Testis (tissue), 5 donors: ENCODE data around the gene CENPL. TPM values are rescaled to one million over a fixed set of nuclear protein-coding genes. Genes with fewer than 3 reads are reported as not detected.

Experiments
- DNase-seq: peaks from one replicate; pipeline ENCODE4 v3.0.0-alpha.2; 2019
- H3K27ac ChIP-seq, 2 donors: fragments of 200-600 bp; sonication (generic); one replicate each; pipeline ENCODE4 v1.5.1; 2019
- H3K27me3 ChIP-seq: fragments of 200-600 bp; sonication (generic); one replicate; pipeline ENCODE4 v1.5.1; 2019
- H3K36me3 ChIP-seq: fragments of 200-600 bp; sonication (generic); one replicate; pipeline ENCODE4 v1.5.1; 2017; ENCODE audit warnings: low read depth; ENCODE audit errors: missing control alignments
- H3K4me1 ChIP-seq: fragments of 200-600 bp; sonication (generic); one replicate; pipeline ENCODE4 v1.5.1; 2019
- H3K4me3 ChIP-seq, 2 donors: fragments of 200-600 bp; sonication (generic); one replicate each; pipeline ENCODE4 v1.5.1; 2017 to 2019
- H3K9me3 ChIP-seq: fragments of 200-600 bp; sonication (generic); one replicate; pipeline ENCODE4 v1.5.1; 2017
- POLR2A ChIP-seq: fragments of 450-650 bp; IDR thresholded peaks from one replicate; pipeline ENCODE4 v1.6.1; 2017; ENCODE audit warnings: antibody characterized with exemption, mild to moderate bottlenecking, moderate library complexity
- WGBS, 2 donors: methylation state at CpG; one replicate each; pipeline ENCODE4 v1.1.5; 2018; 5-methylcytosine and 5-hydroxymethylcytosine counted together
- intact Hi-C: fragments of 100-400 bp; cut with DNase I; formaldehyde crosslinking; loops from one replicate; pipeline ENCODE4 v1.15.1; 2023; ENCODE audit warnings: low total_unique reads
- long read RNA-seq, 2 donors: transcript quantifications; one replicate each; lab custom pipeline, GENCODE V29; 2026
- polyA plus RNA-seq: library from polyadenylated mRNA; stranded (reverse); fragments of 350-450 nt; fragmentation: Illumina TruSeq; extraction: RNeasy Lipid Tissue Mini Kit (QIAGEN cat#74804); gene quantifications from one replicate; pipeline ENCODE4 v1.2.3, GENCODE V29; 2014; ENCODE audit warnings: low read depth, low replicate concordance; ENCODE audit not compliant: insufficient read depth
- total RNA-seq, 2 donors: library from RNA; depleted of rRNA; stranded (reverse); fragments of >200 nt; gene quantifications; one replicate each; pipeline ENCODE4 v1.2.3, GENCODE V29; 2016
- TF ChIP-seq, protein P1 (sequence below), 3 experiments: fragments of 450-650 bp in 2 of 3; fragments of 200-600 bp in 1 of 3; sonication (generic) in 1 of 3; IDR thresholded peaks; one replicate each; pipeline ENCODE4 v1.5.1; 2016 to 2019; ENCODE audit warnings: antibody characterized with exemption in 3 of 3, mild to moderate bottlenecking in 2 of 3, moderate library complexity in 1 of 3

Gene CENPL, protein sequence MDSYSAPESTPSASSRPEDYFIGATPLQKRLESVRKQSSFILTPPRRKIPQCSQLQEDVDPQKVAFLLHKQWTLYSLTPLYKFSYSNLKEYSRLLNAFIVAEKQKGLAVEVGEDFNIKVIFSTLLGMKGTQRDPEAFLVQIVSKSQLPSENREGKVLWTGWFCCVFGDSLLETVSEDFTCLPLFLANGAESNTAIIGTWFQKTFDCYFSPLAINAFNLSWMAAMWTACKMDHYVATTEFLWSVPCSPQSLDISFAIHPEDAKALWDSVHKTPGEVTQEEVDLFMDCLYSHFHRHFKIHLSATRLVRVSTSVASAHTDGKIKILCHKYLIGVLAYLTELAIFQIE
- total RNA-seq (10 to 100 TPM; 13.2 to 20.5 TPM), polyA plus RNA-seq (26.5 TPM)
- long read RNA-seq, donor 1, partial matches to known transcripts: 41 of 44 reads
- long read RNA-seq, donor 1, other reads (novel, unspliced or antisense): 0 of 44 reads
- long read RNA-seq, donor 2: 0 reads

DNA sequence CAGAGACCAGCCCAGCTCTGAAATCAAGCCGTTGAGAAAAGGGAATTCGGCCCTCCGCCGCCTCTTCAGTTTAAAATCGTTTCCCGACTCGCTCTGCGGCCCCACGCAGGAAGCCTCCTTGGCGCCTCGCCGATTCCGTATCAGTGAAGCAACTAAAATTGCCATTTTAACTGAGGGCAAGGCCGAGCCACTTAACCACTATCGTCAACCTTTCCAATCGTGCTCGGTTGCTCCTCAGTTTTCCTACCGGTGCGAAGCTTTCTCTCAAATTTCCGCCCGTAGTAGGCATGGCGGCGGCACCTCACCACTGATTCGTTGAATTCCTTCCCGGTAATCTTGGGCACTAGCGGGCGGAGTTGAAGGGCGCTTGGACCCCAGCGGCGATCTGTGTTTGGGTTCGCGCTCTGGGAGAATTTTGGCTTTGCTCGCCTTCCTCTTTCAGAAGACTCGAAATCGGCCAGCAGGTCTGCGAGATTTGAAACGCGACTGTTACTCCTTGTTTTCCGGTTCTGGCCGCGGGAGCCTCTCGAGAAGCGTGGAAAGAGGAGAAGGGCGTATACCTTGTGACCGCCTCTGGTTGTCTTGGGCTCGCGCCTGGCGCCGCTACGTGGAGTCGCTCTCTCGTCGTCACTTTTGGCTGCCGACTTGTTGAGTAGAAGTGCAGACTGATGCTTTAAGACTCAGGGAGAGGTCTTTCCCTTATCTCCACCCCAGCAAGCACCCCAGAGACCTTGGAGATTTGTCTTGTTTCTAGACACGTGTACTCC lies at the start of gene CENPL, which contains the start of gene DARS2:
Gene CENPL (minus strand): TSS at position 569 of the 767 bp plus-strand sequence. CDS start 13,584 bp downstream, outside the sequence.
Gene DARS2 (plus strand): TSS at position 359 of the 767 bp plus-strand sequence. CDS start 557 bp downstream, outside the sequence.
- H3K36me3 ChIP-seq: no peaks in the 10 kb centered on the region
- H3K4me3 ChIP-seq: peak within 1 kb of the TSS; percentile 68 to 78
- no peaks in the 10 kb centered on the region for H3K9me3 ChIP-seq
- peak; percentile 98 for DNase-seq
- 0% methylated on average over 31 to 55 of the region's 55 CpGs for WGBS, 2 donors
- H3K27me3 ChIP-seq: no peaks in the 10 kb centered on the region
- H3K27ac ChIP-seq: peak within 1 kb of the TSS; percentile 85 to 94
- intact Hi-C loops: loop anchor here (10.0 kb wide), 1 partner anchor 400 kb away; no protein-coding TSS in a partner anchor
- peaks cover 4% of the 10 kb centered on the region for H3K4me1 ChIP-seq
- TF ChIP-seq, protein P1, sequence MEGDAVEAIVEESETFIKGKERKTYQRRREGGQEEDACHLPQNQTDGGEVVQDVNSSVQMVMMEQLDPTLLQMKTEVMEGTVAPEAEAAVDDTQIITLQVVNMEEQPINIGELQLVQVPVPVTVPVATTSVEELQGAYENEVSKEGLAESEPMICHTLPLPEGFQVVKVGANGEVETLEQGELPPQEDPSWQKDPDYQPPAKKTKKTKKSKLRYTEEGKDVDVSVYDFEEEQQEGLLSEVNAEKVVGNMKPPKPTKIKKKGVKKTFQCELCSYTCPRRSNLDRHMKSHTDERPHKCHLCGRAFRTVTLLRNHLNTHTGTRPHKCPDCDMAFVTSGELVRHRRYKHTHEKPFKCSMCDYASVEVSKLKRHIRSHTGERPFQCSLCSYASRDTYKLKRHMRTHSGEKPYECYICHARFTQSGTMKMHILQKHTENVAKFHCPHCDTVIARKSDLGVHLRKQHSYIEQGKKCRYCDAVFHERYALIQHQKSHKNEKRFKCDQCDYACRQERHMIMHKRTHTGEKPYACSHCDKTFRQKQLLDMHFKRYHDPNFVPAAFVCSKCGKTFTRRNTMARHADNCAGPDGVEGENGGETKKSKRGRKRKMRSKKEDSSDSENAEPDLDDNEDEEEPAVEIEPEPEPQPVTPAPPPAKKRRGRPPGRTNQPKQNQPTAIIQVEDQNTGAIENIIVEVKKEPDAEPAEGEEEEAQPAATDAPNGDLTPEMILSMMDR (IDR thresholded peaks at IDR 0.05): peak in 1 of 3 experiments; percentile 18
- TF ChIP-seq POLR2A: no peak

DNA sequence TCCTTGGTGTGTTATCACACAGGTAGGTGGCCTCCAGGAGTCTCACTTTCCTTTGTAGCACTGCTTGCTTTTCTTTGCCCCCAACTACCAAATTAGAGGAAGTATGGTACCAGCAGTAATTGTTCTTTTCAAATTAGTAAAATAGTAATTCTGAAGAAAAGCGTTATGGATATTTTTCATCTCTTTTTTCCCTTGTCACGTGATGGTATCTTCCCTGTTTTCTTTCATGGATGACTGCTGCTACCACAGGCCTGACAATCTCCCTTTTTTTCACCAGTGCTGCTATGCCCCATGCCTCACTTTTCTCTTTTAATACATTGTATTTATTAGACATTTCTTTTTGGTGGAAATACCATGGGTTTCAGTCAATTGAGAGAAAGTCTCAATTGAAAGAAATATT lies 46.8 kb upstream of the CENPL start:
- Histone ChIP-seq H3K27me3 (no peaks in the 10 kb centered on the region), H3K36me3 (no peaks in the 10 kb centered on the region), H3K9me3 (no peaks in the 10 kb centered on the region), H3K4me1 (peaks cover 17% of the 10 kb centered on the region), H3K4me3 (no peak overlapping the region), H3K27ac (no peak overlapping the region)
- TF ChIP-seq POLR2A: no peak
- TF ChIP-seq, protein P1 (IDR thresholded peaks at IDR 0.05): no peak
- WGBS, 2 donors: 87 to 95% methylated on average over 2 of the region's 2 CpGs
- no peak for DNase-seq
- intact Hi-C loops: no loop called here

DNA sequence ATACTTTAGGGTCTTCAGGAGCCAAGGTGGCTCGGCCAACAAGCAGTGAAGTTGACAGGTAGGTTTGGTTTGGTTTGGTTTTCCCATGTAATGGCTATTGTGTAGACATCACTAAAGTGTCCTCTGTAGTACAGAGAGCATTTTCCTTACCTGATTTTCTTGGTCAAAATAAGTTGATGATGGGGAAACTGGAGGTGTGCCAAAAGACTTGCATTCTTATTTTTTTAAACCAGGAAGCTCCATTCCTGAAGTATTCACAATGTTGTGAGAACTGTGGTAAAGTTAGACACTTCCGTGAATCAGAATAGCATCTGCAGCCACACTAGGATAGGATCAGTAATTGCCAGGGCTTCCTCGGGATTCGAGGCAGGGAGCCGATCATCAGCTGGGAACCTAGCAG lies 46.4 kb upstream of the CENPL start:
- TF ChIP-seq POLR2A: no peak
- TF ChIP-seq, protein P1 (IDR thresholded peaks at IDR 0.05): no peak
- DNase-seq: no peak
- no peak overlapping the region for H3K4me3 ChIP-seq
- intact Hi-C loops: no loop called here
- H3K27ac ChIP-seq: no peak overlapping the region
- no peaks in the 10 kb centered on the region for H3K9me3 ChIP-seq
- H3K4me1 ChIP-seq: peaks cover 21% of the 10 kb centered on the region
- H3K36me3 ChIP-seq: no peaks in the 10 kb centered on the region
- 86 to 93% methylated on average over 5 of the region's 5 CpGs for WGBS, 2 donors
- no peaks in the 10 kb centered on the region for H3K27me3 ChIP-seq

DNA sequence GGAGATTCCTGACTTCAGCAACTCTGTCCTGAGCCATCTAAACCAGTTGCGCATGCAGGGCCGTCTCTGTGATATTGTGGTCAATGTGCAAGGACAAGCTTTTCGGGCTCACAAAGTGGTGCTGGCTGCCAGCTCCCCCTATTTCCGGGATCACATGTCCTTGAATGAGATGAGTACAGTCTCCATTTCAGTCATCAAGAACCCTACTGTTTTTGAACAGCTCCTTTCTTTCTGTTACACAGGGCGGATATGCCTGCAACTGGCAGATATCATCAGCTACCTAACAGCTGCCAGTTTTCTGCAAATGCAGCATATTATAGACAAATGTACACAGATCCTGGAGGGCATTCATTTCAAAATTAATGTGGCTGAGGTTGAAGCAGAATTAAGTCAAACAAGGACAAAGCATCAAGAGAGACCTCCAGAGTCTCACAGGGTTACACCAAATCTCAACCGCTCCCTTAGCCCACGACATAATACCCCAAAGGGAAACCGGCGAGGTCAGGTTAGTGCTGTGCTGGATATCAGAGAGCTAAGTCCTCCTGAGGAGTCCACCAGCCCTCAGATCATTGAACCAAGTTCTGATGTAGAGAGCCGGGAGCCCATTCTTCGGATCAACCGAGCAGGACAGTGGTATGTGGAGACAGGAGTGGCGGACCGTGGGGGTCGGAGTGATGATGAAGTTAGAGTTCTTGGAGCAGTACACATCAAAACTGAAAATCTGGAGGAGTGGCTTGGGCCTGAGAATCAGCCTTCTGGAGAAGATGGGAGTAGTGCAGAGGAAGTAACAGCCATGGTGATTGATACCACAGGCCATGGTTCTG lies 45.8 kb upstream of the CENPL start:
- DNase-seq: peak; percentile 49
- Histone ChIP-seq H3K27ac (peak overlapping the region; percentile 21 to 92), H3K9me3 (no peaks in the 10 kb centered on the region), H3K27me3 (no peaks in the 10 kb centered on the region), H3K4me1 (peaks cover 26% of the 10 kb centered on the region), H3K4me3 (no peak overlapping the region), H3K36me3 (no peaks in the 10 kb centered on the region)
- TF ChIP-seq, protein P1 (IDR thresholded peaks at IDR 0.05): no peak
- TF ChIP-seq POLR2A: no peak
- WGBS, 2 donors: 72 to 73% methylated on average over 15 of the region's 15 CpGs
- intact Hi-C loops: no loop called here
